Effector CD8-positive, alpha-beta T cell (primary cell): ENCODE results near the gene SMYD3.
"Not testable (repeated sequence)": the region's sequence is repeated elsewhere in the genome, so short reads cannot be mapped to it uniquely, and the experiment has no call there.

Experiments used
- DNase-seq: peaks from one replicate; lab custom pipeline; 2025; lab: John Stamatoyannopoulos, UW

SMYD3 gene

DNA sequence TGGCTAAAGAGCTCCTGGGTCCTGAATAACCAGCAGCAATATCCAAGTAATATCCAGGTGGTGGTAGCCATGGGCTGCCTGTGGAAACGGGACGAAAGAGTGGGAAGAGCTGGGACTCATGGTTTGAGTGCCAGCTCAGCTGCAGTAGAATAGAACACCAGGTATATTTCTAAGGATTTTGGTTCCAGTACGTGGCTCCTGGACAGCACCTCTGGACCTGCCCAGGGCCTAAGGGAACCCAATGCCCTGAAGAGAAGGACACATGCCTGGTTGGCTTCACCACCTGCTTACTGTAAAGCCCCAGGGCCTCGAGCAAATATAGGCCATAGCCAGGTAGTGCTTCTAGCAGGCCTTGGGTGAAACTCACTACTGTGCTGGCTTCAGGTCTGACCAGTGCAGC lies 785.6 kb downstream of the SMYD3 start:
- no peak for DNase-seq

DNA sequence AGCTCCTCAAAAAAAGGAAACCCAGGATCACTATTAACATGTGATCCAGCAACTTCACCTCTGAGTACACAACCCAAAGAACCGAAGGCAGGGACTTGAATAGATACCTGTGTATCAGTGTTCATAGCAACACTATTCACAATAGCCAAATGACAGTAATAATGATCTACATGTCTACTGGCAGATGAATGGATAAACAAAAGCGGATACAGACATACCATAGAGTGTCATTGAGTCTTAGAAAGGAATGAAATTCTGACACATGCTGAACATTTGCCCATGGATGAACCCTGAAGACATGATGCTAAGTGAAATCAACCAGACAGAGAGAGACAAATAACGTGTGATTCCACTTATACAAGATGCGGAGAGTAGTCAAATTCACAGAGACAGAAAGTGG lies 788.1 kb downstream of the SMYD3 start:
- no peak for DNase-seq

DNA sequence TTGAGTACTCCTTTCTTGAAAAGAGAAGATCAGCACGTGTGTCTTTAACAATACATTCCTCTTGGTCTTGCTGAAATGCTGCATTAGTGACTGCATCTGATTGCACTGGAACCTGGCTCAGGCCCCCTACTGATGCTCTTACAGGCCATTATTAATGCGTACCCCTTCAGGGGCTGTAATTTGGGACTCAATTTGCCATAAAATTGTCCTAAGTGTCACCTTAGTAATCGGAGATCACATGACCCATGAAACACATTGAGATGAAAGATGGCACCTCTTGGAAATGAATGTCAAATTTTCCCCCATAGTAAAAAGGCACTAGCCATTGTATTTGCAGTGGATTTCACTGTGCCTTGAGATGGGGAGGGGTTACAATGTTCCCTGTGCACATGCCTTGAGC lies 789.0 kb downstream of the SMYD3 start:
- DNase-seq: no peak

DNA sequence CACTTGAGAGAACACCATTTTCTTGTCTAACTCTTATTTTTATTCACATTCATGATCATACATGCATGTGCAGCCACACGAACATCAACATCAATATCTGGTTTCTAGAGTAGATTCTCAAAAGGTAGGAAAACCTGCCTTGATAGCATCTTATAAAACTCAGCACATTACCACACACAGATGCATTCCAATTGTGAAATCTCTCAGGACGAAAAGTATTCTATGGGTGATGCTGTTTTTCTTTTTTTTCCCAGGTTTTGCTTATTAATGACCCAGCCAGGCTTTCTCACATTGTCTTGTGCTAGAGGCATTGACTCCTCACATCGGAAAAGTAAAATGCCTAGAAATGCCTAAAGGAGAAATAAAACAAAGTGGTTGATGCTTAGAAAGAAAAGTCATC lies 789.5 kb downstream of the SMYD3 start:
- DNase-seq: no peak

DNA sequence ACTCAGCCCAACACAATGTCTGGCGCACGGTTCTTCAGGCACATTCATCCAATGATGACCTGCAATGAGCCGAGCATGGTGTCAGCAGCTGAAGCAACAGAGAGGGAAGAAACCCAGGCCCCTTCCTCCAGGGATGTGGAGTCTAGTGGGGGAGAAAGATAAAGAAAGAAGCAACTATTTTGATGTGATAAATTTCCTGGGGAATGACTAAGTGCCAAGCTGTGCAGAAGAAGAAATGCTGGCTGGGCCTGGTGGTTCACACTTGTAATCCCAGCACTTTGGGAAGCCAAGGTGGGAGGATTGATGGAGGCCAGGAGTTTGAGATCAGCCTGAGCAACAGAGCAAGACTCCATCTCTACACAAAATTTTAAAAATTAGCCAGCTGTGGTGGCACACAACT lies 790.5 kb downstream of the SMYD3 start:
- DNase-seq: no peak

DNA sequence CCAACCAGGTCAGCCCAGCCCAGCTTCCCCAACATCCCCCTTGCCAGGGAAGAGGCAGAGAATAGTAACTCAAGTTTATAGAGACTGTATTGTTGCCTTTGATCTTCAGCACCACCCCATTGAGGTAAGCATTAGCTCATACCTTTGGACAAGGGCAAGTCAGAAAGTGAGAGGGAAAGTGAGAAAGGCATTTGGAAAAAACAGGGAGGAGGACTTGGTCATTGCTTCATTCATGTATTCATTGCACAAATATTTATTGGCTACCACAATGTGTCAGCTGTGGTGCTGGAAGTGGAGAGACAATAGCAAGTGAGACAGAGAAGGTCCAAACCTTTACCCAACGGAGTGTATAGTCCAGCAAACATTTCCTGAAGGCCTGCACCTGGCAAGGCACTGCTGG lies 791.1 kb downstream of the SMYD3 start:
- no peak for DNase-seq

DNA sequence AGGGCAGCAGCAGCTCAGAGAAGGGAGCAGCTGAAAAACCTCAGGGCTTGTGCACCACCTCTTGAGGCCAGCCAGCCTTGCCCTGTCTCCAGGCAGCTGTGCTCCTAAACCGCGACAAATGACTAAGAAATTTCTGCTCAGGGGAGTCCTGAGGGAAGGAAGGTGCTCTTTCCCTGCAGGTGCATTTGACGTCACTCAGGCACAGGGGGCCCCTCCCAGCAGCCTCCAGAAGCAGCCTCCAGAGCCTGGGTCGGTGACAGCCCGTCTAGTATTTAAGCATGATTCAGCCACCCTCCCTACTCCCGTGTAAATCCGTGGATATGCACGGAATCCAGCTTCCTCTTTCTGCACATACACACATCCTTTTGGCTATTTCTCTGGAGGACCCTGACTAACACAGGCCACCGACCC lies 791.8 kb downstream of the SMYD3 start:
- DNase-seq: no peak

DNA sequence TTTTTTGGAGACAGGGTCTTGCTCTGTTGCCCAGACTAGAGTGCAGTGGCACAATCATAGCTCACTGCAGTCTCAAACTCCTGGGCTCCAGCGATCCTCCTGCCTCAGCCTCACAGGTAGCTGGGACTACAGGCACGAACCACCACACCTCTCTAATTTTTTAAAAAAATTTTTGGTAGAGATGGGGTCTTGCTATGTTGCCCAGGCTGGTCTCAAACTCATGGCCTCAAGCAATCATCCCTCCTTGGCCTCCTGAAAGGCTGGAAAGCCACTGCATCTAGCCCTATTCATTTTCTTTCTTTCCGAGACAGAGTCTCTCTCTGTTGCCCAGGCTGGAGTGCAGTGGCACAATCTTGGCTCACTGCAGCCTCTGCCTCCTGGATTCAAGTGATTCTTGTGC lies 793.1 kb downstream of the SMYD3 start:
- DNase-seq: not testable (repeated sequence)

DNA sequence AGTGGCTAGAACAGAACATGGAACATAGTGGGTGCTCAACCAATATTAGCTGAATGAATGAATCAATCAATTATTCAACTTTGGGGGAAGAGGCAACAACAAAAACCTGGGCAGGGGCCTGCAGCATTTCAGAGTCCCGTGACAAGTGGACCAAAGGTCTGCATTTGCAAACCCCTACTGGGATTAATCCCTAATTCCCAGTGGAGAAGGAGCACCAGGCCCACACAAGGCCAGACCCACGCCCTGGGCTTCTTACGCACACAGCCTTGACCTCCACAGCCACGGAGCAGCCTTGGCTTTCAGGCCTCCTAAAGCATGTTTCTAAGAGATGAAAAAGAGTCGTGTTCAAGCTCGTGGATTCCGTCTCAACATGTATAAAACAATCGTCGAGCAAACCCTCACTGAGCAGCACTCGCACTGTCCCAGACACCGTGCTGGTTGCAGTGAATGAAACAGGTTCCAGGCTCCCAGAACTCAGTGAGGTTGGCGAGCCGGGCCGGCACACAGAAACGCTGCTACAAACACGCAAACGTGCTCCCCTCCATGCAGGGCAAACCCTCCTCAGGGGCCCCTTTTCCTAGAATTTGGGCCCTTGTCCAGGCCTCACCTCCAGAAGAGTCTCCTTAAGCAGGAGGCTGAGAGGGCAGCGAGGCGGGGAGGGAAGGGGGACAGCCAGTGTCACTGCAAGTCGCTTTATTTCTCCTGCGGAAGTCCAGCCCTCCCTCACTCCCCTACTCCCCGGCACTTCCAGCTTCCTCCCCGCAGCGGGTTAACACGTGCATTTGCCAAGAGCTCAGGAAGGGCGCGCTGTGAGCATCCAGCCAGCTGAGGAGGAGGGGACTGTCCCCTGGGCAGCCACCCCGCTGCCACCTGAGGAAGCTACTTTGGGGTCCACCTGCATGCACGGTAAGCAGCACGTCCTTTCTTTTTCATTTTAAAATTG lies 795.8 kb downstream of the SMYD3 start:
- DNase-seq: no peak

DNA sequence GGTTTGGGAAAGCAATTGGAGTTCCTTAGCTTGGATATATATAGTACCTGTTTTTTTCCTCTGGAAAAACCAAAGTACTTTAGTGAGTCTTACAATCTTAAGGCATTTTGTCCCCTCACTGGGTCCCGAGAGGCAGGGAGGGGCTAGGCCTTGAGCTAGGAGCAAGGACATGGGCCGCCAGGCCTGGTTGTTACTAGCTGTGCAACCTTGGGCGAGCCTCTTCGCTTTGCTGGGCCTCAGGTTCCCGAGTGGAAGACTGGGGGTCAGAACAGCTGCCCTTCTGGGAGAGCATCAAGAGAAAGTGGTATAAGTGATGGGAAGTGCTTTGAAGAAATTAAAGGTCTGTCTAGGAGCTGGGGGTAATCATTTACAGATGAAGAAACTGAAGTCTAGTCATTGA lies 799.1 kb downstream of the SMYD3 start:
- no peak for DNase-seq

DNA sequence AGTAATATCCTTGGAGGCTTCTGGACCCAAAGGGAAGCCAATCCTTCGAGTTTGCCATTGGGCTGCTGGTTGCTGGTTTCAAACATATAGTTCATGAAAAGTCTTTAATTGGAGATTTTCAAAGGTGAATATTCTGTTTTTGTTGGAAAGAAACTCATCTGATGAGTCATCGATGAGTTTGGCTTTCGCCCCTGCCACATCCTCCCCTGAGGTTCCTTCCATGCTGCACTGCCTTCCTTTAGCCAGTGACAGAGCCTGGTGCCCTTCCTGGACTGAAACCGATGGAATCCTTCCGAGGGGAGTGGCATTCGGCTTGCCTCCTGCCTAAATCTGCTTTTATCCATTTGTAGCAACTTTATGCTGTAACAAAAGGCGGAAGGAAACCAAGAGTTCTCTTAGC lies 802.3 kb downstream of the SMYD3 start:
- DNase-seq: no peak

DNA sequence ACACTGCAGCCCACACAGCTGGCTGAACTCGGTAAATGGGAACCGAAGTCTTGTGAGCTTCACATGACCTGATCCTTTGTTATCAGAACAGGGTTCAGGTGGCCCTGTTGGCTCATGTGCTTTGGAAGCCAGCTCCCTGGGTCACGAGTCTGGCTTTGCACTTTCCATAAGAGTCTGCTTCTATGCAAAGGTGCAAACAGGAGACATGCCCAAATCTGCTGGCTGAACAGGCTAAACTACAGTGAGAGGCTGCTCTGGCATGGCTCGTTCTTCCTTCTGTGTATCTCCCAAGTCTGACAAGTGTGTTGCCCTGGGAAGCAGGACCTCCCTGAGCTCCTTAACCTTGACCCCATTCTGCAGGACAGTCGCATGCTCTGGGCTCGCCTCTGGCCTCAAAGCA lies 802.7 kb downstream of the SMYD3 start:
- no peak for DNase-seq

DNA sequence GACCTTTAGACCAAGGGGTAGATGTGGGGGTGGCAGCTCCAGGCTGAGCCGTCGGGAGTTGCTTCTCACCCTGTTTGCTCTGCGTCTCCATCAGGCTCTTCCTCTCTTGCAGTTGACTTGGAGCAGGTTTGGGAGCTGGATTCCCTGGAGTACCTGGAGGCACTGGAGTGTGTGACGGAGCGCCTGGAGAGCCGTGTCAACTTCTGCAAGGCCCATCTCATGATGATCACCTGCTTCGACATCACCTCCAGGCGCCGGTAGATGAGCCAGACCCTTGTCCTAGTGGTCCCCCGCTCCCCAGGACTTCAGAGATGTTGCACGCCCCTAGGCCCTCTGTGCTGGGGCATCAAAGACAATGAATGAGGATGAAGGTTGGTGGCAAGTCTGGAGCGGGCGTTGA lies 804.7 kb downstream of the SMYD3 start:
- no peak for DNase-seq

DNA sequence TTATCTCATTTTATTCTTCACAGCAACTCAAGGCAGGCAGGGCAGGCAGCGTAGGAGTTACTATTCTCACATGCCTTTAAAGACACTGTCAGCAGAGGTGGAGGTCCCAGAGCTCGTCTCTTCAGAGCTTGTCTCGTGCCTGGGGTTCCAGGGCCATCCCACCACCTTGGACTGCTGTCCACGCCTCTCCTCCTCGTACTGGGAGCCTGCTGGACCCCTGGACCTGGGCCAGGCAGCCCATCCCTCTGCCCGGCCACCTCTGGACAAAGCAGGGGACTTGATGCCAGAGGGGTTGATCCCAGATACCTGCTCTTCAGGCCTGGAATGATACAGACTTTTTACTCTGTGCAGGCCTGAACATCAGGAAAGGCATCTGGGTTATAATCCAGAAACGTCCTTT lies 805.4 kb downstream of the SMYD3 start:
- no peak for DNase-seq

DNA sequence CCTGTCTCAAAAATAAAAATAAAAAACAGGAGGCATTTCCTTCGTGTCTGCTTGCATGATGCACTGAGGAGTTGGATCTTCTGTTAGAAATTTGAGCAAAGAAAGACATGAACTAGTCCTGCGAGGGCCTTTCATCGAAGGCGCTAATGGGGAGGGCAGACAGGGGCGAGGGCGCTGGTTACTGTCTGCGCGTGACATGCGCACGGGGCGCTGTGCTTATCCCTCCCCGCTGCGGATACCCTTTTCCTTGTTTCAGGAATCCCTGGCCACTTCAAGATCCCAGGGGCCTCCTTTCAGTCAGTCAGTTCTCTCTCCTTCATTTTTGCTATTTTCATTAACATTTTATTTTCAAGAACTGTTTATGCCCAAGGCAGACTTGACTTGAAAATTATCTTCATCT lies 806.4 kb downstream of the SMYD3 start:
- DNase-seq: no peak
